ENCODE measurements around the gene LCN12.

The LCN12 gene

DNA sequence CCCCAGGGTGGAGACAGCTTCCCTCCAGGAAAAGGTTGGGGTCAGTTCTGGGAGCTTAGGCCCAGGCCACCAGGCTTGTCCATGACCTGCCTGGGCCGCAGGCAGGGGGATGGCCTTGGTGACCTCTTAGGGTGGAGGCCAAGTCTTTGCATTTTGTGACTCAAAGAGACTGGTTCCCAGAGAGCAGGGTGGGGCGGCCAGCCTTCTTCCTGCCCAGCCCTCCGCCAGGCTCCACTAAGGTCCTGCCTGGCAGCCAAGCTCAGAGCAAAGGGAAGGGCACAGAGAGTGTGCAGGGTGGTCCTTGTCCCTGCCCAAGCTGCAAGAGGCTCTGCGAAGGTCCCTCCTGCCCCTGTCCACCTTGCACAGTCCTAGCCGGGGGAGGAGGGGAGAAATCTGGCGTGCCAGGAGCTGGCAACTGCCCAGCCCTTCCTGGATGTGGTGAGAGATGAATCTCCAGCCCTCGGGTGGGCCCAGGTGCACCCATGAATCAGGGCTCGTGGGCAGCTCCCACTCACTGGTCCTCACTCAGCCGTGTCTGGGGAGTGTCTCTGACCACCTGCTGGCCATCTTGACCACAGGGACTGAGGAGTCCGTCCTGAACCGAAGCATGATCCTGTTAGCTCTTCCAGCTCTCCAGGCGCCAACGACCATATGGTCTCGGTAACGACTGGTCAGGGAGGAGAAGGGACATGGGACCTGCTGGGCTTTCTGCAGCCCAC lies 22.9 kb downstream of the LCN12 start:
- DNase-seq (ENCODE audit: low spot score) = no peak

DNA sequence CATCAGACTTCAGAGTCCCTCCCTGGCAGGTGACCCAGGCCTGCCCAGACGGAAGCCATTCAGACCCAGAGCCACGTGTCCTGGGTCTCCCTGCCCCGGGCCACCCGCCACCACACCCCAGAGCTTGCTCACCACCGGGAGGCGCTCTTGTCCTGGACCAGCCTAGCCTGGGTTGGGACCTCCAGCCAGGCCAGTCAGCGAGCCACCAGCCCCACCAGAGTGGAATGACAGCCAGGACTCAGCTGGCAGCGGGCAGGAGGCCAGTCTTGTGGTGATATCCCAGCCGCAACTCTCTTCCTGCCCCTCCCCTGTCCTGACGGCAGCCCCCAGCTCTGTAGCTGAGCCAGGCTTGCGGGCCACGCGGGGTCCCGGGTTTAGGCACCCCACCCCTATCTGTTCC lies 23.6 kb downstream of the LCN12 start:
- DNase-seq (ENCODE audit: low spot score) = peak; percentile 79

DNA sequence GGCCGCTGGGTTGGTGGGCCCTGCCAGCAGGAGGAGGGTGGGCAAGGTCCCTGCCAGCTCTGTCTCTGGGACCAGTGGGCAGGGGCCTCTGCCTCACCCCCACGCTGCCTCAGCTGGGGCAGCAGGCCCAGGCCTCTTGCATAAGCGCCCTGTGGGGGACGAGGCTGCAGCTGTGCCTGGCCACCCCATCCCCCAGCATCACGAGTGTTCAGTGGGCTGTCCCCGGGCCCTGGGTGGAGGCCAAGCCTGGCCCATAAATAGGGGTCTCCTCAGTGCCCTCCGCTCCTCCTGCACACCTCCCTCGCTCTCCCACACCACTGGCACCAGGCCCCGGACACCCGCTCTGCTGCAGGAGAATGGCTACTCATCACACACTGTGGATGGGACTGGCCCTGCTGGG lies 25.1 kb downstream of the LCN12 start, which contains the start of gene PTGDS:
Gene PTGDS (plus strand): TSS at position 282 of the 400 bp plus-strand sequence. CDS start 75 bp downstream, at position 357.
- no peak for DNase-seq (ENCODE audit: low spot score)

DNA sequence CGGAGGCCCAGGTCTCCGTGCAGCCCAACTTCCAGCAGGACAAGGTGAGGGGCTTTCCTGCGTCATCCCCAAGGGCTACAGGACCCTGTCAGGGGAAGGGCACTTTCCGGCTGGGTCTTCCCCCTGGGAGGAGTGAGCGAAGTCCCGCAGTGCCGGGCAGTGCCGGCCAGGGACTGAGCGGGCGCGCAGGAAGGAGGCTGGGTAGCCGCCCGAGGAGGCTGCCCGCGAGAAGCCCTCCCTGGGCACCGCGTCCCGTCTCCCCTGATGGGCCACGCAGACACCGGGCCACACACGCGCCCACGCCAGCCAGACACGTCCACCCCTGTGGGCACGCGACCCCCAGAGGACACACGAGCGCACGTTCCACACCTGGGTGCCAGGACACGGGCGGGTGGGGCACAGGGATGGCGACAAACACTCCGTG lies 25.6 kb downstream of the LCN12 start:
- no peak for DNase-seq (ENCODE audit: low spot score)

DNA sequence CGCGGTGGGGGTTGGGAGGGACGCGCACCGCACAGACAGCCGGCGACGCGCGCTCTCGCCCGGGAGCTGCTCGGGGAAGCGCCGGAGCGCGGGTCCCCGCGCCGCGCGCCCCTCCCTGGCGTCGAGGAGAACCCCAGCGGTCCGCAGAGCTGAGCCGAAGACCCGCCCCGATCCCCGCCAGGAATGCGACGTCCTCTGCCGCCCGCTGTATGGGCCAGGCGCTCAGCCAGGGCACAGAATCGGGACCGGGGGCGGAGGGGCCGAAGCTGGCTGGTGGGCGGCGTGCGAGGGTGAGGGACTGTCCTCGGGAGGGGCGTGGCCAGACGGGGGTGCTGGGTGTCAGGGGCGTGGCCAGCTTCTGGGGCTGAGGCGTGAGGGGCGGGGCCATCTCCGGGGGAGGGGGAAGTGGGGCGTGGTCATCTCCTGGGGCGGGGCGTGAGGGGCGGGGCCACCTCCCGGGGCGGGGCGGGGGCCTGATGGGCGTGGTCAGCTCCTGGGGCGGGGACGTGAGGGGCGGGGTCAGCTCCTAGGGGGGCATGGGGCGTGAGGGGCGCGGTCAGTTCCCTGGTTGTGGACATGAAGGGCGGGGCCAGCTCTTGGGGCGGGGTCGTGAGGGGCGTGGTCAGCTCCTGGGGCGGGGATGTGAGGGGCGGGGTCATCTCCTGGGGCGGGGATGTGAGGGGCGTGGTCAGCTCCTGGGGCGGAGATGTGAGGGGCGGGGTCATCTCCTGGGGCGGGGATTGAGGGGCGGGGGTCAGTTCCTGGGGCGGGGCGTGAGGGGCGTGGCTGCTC lies 26.2 kb downstream of the LCN12 start:
- peak; percentile 100 for DNase-seq (ENCODE audit: low spot score)

DNA sequence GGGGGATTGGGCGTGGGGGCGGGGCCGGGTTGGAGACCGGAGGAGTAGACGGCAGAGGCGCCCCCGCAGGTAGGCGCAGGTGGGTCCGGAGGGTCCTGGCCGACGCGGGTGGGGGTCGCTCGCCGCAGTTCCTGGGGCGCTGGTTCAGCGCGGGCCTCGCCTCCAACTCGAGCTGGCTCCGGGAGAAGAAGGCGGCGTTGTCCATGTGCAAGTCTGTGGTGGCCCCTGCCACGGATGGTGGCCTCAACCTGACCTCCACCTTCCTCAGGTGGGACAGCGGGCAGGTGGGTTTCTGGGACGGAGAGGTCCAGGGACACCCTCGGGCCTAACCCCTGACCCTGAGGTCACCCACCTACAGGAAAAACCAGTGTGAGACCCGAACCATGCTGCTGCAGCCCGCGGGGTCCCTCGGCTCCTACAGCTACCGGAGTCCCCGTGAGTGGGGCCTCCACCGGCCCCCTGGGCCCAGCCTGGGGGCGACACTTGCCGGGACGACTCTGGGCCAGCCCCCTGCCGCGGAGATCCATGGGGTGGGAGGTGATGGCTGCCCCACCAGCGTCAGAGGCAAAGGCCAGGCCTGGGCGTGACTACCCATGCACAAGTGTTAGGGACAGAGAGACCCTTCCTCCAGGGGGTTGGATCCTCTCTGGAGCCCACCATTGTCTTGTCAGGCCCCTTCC lies 26.9 kb downstream of the LCN12 start:
- no peak for DNase-seq (ENCODE audit: low spot score)

DNA sequence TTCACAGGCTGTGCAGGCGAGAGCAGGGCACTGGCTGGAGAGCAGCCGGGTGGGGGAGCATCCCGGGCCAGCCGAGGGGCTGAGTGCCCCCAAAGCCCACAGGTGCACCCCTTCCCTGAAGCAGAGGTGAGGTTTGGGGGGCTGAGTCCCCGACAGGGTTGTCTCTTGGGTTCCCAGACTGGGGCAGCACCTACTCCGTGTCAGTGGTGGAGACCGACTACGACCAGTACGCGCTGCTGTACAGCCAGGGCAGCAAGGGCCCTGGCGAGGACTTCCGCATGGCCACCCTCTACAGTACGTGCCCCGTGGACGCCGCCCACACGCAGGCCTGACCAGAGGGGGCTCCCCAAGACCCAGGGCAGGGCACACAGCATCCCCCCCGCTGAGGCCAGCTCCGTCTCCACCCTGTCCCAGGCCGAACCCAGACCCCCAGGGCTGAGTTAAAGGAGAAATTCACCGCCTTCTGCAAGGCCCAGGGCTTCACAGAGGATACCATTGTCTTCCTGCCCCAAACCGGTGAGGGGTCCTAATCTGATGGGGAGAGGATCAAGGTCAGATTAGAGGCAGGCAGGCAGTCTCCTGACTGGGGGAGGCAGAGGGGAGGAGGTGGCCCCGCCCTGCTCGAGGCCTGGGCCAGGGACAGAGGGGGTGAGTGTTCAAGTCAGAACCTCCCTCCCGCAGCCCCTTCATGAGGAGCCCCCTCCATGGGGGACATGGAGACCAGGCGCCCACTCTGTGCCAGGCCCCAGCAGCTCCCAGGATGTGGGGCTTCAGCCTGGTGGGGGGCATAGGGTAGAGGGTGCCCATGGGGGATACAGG lies 27.9 kb downstream of the LCN12 start:
- no peak for DNase-seq (ENCODE audit: low spot score)

DNA sequence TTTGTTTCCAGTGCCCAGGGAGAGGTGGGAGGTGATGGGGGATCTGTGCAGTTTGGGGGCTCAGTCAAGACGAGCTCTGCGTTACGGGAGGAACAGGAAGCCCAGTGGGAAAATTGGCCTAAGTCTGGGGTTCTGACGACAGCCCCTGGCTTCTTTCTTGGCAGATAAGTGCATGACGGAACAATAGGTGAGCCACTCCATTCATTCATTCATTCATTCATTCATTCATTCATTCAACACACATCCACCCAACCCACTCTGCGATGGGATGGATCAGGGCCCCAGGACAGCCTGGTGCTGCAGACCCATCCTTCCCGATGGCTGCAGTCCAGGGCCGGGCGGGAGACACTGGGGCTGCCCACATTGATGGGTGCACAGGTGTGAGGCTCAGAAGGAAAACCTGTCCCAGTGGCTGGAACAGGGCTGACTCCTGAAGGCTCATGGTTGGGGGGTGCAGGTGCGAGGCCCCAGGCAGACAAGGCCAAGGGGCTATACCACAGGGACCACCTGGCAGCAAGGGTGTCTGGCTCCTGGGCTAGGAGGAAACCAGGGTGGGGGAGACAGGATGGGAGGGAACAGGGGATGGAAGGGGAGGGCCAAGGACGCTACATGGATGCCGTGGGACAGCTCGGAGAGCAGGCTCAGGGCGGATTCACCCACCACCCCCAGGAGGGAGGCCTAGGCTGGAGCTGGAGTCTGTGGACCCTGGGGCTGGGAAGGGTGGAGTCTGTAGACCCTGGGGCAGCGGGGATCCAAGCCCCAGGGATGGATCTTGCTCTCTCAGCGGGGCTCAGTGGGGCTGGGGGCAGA lies 28.8 kb downstream of the LCN12 start:
- DNase-seq (ENCODE audit: low spot score) = no peak

DNA sequence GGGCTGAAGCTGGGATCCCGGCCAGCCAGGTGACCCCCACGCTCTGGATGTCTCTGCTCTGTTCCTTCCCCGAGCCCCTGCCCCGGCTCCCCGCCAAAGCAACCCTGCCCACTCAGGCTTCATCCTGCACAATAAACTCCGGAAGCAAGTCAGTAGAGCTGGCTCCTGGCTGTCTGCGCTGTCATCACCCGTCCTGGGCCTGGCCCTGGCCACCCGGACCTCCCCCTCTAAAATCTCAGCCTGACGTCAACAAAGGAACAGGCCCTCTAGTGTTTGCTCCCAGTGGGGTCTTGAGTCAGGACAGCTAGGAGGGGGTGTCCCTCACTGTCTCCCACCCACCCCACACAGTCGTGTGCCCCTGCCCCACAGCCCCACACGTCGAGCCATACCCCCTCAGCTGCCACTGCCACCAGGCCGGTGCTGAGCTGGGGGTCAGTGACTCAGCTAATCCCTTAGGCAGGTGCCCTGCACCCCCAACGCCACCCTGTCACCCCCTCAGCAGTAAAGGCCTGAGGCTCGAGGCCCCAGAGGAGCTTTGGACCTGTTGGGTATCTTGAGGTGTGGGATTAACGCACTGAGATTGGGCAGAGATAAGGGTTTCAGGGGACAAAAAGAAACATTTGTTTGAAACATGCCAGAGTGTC lies 29.6 kb downstream of the LCN12 start:
- DNase-seq (ENCODE audit: low spot score) = no peak

DNA sequence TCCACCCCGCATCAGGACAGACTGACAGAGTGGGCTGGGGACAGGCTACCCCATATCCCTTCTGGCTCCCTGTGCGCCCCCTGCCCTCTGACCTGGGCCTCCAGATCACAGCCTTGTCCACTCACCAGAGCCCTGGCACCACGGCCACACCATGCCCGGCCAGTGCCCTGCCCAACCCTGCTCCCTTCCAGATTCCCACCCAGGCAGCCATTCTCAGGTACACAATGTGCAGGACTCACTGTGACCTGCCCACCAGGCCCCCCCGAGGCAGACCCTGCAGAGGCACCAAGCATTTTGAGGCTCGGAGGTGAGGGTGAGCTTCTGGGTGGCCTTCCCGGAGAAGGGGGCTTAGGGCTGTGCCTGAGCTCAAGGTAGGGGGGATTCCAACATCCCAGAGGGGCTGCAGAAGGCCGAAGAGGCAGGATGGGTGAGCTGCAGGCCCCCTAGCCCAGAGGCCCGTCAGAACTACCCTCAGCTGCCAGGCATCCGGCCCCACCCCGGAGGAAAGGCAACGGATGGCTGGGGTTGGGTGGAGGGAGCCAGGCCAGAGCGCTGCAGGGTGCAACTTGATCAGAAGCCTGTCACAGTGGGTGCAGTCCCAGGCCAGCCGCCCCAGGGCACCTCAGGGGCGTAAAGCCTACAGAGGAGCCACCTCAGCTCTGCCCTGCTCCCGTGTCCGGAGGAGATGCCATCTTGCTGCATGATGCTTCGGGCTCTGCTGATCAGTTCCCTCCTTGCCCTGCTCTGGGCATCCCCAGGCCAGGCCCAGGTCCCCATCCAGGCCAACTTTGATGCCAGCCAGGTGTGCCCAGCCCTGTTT lies 30.4 kb downstream of the LCN12 start, which contains the start of gene LCNL1:
Gene LCNL1 (plus strand): TSS at position 762 of the 820 bp plus-strand sequence. CDS start 594 bp downstream, outside the sequence.
- DNase-seq (ENCODE audit: low spot score) = no peak

DNA sequence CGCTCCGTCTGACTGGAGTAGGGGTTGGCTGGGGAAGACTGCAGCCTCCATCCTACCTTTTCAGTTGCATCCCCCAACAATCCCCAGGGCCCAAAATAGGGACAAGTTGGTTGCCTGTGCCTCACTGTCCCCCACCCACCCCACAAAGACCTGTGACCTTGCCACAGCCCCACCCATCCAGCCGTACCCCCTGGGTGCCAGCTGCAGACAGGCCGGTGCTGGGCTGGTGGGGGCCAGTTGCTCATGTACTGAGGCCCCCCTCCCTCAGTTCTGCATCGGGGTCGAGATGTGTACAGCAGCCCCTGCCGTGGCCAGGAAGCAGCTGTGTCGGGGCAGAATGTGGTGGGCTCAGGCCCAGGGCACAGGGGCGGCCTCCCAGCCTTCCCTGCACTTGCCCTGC lies 31.1 kb downstream of the LCN12 start:
- DNase-seq (ENCODE audit: low spot score) = no peak

DNA sequence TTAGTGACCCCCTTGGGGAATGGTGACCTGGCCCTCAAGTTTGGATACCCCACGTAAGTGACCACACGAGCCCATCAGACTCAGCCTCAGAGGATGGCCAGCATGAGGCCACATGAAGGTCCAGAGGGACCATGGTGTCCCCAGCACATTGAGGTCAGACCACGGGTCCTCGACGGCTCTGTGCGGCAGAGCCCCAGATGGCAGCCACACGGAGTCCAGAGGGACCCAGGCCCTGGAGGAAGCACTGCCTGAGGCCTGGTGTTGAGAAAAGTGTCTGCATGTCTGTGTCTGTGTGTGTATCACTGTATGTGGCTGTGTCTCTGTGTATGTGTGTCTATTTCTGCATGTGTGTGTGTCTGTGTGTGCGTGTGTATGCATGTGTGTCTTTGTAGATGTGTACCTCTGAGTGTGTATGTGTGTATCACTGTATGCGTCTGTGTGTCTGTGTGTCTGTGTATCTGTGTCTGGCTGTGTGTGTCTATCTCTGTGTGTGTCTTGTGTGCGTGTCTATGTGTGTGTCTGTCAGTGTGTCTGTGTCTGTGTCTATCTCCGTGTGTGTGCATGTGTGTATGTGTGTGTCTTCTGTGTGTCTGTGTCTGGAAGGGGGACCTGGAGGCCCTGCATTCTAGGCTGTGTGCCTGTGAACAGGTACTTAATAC lies 31.7 kb downstream of the LCN12 start:
- no peak for DNase-seq (ENCODE audit: low spot score)

DNA sequence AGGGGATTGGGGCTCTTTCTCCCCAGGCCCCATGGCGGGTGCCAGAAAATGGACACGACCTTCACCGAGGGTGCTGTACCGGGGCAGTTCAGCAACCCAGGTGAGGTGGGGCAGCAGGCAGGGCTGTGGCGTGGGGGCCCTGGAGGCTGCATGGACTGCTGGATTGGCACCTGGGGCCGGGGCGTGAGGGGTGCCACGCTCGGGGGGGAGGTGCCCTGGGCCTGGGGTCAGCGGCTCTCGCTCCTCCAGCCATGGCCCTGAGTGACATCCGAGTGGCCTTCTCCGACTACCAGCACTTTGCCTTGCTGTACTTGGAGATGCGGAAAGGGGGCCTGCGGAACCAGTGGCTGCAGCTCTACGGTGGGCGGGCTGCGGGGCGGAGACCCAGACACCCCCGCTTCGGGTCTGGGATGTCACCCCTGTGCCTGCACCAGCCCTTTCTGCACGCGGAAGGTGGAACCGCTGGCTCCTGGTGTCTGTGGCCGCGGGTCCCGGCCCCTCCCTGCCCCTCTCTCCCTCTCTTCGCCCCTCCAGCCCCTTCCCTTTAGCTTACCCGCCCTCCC lies 32.5 kb downstream of the LCN12 start:
- DNase-seq (ENCODE audit: low spot score) = no peak

DNA sequence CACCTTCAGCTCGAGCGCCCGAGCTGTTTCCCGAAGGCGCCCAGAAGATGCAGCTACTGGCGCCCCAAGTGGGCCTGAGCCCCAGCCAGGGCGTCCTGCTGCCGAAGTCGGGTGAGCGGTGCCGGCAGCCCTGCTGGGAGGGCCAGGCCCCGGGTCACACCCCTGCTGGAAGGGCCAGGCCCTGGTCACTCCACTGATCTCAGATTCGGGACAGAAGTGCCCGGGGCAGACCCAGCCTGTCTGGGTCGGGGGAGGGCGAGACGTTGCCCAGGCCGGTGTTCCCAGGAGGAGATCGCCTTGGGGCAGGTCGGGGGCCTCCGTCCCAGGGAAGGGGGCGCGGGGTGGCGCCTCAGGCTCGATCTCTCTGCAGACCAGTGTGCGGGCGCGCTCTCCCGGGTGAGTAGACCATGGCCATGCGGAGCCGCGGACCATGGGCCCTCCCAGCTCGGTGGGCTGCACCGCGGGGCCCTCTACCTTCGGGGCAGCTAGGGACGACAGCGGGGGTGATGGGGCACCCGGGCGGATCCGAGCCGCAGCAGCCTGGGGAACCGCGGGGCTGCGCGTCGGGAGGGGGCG lies 33.0 kb downstream of the LCN12 start:
- DNase-seq (ENCODE audit: low spot score) = no peak

DNA sequence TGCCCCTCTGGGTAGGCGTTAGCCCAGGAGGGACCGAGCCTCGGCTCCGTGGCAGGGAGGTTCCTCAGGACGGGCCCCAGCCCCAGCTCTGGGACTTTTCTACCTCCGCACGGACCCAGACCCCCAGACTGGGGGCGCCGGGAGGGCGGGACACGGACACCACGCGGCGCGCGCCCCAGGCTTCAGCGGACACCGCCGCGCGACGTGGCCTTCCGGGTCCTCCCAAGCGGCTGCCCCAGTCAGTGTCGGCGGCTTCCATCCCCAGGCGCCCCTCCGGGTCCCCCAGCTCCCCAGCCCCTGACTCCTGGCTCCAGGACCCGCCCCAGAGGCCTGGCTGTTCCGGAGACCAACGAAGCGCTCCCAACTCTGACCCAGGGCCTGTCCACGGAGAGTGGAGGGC lies 33.8 kb downstream of the LCN12 start:
- no peak for DNase-seq (ENCODE audit: low spot score)

DNA sequence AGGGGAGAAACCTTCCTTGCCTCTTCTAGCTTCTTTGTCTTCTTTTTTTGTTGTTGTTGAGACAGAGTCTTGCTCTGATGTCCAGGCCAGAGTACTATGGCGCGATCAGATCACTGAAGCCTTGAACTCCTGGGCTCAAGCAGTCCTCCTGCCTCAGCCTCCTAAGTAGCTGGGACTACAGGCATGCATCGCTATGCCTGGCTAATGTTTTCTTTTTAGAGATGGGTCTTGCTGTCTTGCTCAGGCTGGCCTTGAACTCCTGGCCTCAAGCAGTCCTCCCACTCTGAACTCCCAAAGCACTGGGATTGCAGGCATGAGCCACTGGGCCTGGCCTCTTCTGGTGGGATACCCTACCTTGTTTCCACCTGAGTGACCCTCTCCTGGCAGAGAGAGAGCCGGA lies 36.8 kb downstream of the LCN12 start:
- no peak for DNase-seq (ENCODE audit: low spot score)

DNA sequence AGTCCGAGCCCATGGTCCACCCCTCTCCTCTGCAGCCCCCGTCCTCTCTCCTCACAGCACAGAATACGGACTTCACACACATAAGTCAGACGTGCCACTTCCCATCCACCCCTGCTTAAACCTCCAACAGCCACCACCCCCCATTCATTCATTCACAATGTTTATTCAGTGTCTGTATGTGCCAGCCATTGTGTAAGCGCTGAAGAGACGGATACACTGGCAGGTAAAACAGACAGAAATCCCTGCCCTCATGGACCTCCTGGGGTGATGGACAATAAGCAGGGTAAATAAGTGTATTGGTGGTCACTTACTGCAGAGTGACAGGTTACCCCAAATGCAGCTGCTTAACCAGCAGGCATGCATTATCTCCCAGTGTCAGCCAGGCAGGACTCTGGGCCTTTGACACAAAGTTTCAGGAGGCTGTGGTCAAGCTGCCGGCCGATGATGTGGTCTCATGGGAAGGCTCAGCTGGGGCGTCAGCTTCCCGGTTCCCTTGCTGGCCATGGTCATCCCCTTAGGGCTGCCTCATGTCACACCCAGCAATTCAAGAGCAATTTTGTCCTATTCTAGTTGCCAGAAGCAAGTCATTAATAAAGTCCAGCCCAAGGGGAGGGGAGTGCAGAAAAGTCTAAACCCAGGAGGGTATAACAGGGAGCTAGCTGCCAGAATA lies 38.3 kb downstream of the LCN12 start:
- no peak for DNase-seq (ENCODE audit: low spot score)
